ENCODE measurements around the gene GDNF. TPM values are rescaled to one million over a fixed set of nuclear protein-coding genes. Genes with fewer than 3 reads are reported as not detected.

GDNF gene
- total RNA-seq, 1 donor from 2014 or later = 0.51 TPM

- peaks cover 4% of the 10 kb centered on the region for H3K36me3 Mint-ChIP-seq (ENCODE audit: unreplicated experiment)
- H3K4me3 Mint-ChIP-seq (ENCODE audit: unreplicated experiment) = no peak overlapping the region
- H3K9me3 Mint-ChIP-seq (ENCODE audit: unreplicated experiment) = peaks cover 4% of the 10 kb centered on the region
- H3K4me1 Mint-ChIP-seq (ENCODE audit: low read depth, unreplicated experiment) = no peaks in the 10 kb centered on the region
- no peak overlapping the region for H3K27ac Mint-ChIP-seq (ENCODE audit: unreplicated experiment)
- no peak for TF ChIP-seq CTCF (IDR thresholded peaks at IDR 0.05; ENCODE audit: partially characterized antibody, unreplicated experiment)
- H3K27me3 Mint-ChIP-seq (ENCODE audit: unreplicated experiment) = peaks cover 3% of the 10 kb centered on the region
- DNase-seq = no peak
Measured at GRCh38 chr5:37876943-37877342, 37.1 kb upstream of the GDNF start.

- no peak for TF ChIP-seq CTCF (IDR thresholded peaks at IDR 0.05; ENCODE audit: partially characterized antibody, unreplicated experiment)
- Mint-ChIP-seq H3K4me3 (ENCODE audit: unreplicated experiment) (no peak overlapping the region), H3K27ac (ENCODE audit: unreplicated experiment) (no peak overlapping the region), H3K4me1 (ENCODE audit: low read depth, unreplicated experiment) (no peaks in the 10 kb centered on the region), H3K36me3 (ENCODE audit: unreplicated experiment) (no peaks in the 10 kb centered on the region), H3K9me3 (ENCODE audit: unreplicated experiment) (peaks cover 4% of the 10 kb centered on the region), H3K27me3 (ENCODE audit: unreplicated experiment) (peaks cover 3% of the 10 kb centered on the region)
- DNase-seq = no peak
Measured at GRCh38 chr5:37876245-37876644, 36.4 kb upstream of the GDNF start.

- H3K4me1 Mint-ChIP-seq (ENCODE audit: low read depth, unreplicated experiment) = no peaks in the 10 kb centered on the region
- H3K27me3 Mint-ChIP-seq (ENCODE audit: unreplicated experiment) = no peaks in the 10 kb centered on the region
- H3K9me3 Mint-ChIP-seq (ENCODE audit: unreplicated experiment) = peaks cover 4% of the 10 kb centered on the region
- no peaks in the 10 kb centered on the region for H3K36me3 Mint-ChIP-seq (ENCODE audit: unreplicated experiment)
- no peak overlapping the region for H3K4me3 Mint-ChIP-seq (ENCODE audit: unreplicated experiment)
- DNase-seq = no peak
- no peak for TF ChIP-seq CTCF (IDR thresholded peaks at IDR 0.05; ENCODE audit: partially characterized antibody, unreplicated experiment)
- H3K27ac Mint-ChIP-seq (ENCODE audit: unreplicated experiment) = no peak overlapping the region
Measured at GRCh38 chr5:37875051-37875787, 35.4 kb upstream of the GDNF start.

- H3K27ac Mint-ChIP-seq (ENCODE audit: unreplicated experiment) = no peak overlapping the region
- no peaks in the 10 kb centered on the region for H3K27me3 Mint-ChIP-seq (ENCODE audit: unreplicated experiment)
- DNase-seq = no peak
- H3K4me1 Mint-ChIP-seq (ENCODE audit: low read depth, unreplicated experiment) = no peaks in the 10 kb centered on the region
- H3K9me3 Mint-ChIP-seq (ENCODE audit: unreplicated experiment) = no peaks in the 10 kb centered on the region
- H3K4me3 Mint-ChIP-seq (ENCODE audit: unreplicated experiment) = no peak overlapping the region
- no peaks in the 10 kb centered on the region for H3K36me3 Mint-ChIP-seq (ENCODE audit: unreplicated experiment)
- no peak for TF ChIP-seq CTCF (IDR thresholded peaks at IDR 0.05; ENCODE audit: partially characterized antibody, unreplicated experiment)
Measured at GRCh38 chr5:37873988-37874387, 34.1 kb upstream of the GDNF start.

GRCh38 chr5:37871023-37871815 lies 31.4 kb upstream of the GDNF start:
- H3K27ac Mint-ChIP-seq (ENCODE audit: unreplicated experiment) = no peak overlapping the region

More at GRCh38 chr5:37871023-37871815, 31.4 kb upstream of the GDNF start:
- DNase-seq = no peak
- H3K4me1 Mint-ChIP-seq (ENCODE audit: low read depth, unreplicated experiment) = no peaks in the 10 kb centered on the region
- H3K4me3 Mint-ChIP-seq (ENCODE audit: unreplicated experiment) = no peak overlapping the region
- no peaks in the 10 kb centered on the region for H3K27me3 Mint-ChIP-seq (ENCODE audit: unreplicated experiment)
- H3K9me3 Mint-ChIP-seq (ENCODE audit: unreplicated experiment) = no peaks in the 10 kb centered on the region
- TF ChIP-seq CTCF (IDR thresholded peaks at IDR 0.05; ENCODE audit: partially characterized antibody, unreplicated experiment) = no peak
- H3K36me3 Mint-ChIP-seq (ENCODE audit: unreplicated experiment) = no peaks in the 10 kb centered on the region

Data from glutamatergic neuron (in vitro differentiated cells).